PFSK-1 (cell line): ENCODE results near the gene YBX2.

Source experiments
- FOXP2 ChIP-seq: optimal IDR thresholded peaks from 2 replicates; pipeline ENCODE3; 2011; ENCODE audit warnings: borderline replicate concordance, control low read depth, inconsistent platforms; ENCODE audit not compliant: insufficient read depth; ENCODE audit errors: extremely low read length, extremely low read depth
- POLR2AphosphoS5 ChIP-seq: IDR thresholded peaks from 2 replicates; pipeline ENCODE4 v1.6.1; 2012; ENCODE audit warnings: low read depth, mild to moderate bottlenecking, control low read depth, low read length, moderate library complexity
- SIN3A ChIP-seq: IDR thresholded peaks from 2 replicates; pipeline ENCODE4 v1.6.1; 2012; ENCODE audit warnings: mild to moderate bottlenecking, low read length, moderate library complexity, borderline replicate concordance; ENCODE audit not compliant: insufficient read depth
- TAF1 ChIP-seq: IDR thresholded peaks from 2 replicates; pipeline ENCODE4 v1.6.1; 2012; ENCODE audit warnings: low read length, control low read depth, borderline replicate concordance; ENCODE audit not compliant: insufficient read depth
- TF ChIP-seq, protein P1 (sequence below), 2 experiments: IDR thresholded peaks; 2 replicates each; pipeline versions ENCODE4 v1.6.1 to v1.8.0; 2011 to 2012; ENCODE audit warnings: low read depth in 2 of 2, low read length in 2 of 2, control low read depth in 1 of 2, inconsistent platforms in 1 of 2, mild to moderate bottlenecking in 1 of 2, moderate library complexity in 1 of 2; ENCODE audit not compliant: insufficient read depth in 1 of 2

YBX2 gene

GRCh38 chr17:7249214-7249613, 45.2 kb downstream of the YBX2 start:
- TF ChIP-seq TAF1: no peak
- TF ChIP-seq SIN3A: no peak
- no peak for TF ChIP-seq POLR2AphosphoS5
- no peak for TF ChIP-seq FOXP2
- TF ChIP-seq, protein P1, sequence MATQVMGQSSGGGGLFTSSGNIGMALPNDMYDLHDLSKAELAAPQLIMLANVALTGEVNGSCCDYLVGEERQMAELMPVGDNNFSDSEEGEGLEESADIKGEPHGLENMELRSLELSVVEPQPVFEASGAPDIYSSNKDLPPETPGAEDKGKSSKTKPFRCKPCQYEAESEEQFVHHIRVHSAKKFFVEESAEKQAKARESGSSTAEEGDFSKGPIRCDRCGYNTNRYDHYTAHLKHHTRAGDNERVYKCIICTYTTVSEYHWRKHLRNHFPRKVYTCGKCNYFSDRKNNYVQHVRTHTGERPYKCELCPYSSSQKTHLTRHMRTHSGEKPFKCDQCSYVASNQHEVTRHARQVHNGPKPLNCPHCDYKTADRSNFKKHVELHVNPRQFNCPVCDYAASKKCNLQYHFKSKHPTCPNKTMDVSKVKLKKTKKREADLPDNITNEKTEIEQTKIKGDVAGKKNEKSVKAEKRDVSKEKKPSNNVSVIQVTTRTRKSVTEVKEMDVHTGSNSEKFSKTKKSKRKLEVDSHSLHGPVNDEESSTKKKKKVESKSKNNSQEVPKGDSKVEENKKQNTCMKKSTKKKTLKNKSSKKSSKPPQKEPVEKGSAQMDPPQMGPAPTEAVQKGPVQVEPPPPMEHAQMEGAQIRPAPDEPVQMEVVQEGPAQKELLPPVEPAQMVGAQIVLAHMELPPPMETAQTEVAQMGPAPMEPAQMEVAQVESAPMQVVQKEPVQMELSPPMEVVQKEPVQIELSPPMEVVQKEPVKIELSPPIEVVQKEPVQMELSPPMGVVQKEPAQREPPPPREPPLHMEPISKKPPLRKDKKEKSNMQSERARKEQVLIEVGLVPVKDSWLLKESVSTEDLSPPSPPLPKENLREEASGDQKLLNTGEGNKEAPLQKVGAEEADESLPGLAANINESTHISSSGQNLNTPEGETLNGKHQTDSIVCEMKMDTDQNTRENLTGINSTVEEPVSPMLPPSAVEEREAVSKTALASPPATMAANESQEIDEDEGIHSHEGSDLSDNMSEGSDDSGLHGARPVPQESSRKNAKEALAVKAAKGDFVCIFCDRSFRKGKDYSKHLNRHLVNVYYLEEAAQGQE (IDR thresholded peaks at IDR 0.05; ENCODE audit: insufficient read depth in 1 of 2, low read depth in 2 of 2, low read length in 2 of 2): no peak

- TF ChIP-seq SIN3A (no peak), FOXP2 (no peak), TAF1 (no peak), POLR2AphosphoS5 (no peak)
- TF ChIP-seq, protein P1 (IDR thresholded peaks at IDR 0.05; ENCODE audit: insufficient read depth in 1 of 2, low read depth in 2 of 2, low read length in 2 of 2): no peak
These were observed 45.6 kb downstream of the YBX2 start for GRCh38 chr17:7248796-7249195.

DNA sequence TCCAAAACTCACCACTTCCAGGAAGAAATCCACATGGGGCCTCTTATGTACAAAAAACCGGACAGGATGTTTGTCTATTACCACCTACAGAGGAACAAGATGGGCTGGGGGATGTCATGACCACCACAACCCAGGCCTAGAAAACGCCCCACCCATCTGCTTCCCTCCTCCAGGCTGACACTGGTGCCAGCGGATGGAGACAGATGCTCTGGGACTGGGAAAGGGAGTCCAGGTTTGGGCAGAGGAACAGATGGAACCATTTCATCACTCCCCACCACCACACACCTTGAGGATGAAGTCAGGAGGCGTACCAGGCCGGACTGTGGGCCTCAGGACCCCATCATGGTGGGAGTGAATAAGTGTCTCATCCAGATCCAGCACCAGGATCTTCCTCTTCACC, 47.7 kb downstream of the YBX2 start:
- TF ChIP-seq, protein P1 (IDR thresholded peaks at IDR 0.05; ENCODE audit: insufficient read depth in 1 of 2, low read depth in 2 of 2, low read length in 2 of 2): no peak
- TF ChIP-seq FOXP2 (no peak), TAF1 (no peak), SIN3A (no peak)

- TF ChIP-seq POLR2AphosphoS5 (no peak), TAF1 (no peak), SIN3A (no peak), FOXP2 (no peak)
- TF ChIP-seq, protein P1 (IDR thresholded peaks at IDR 0.05; ENCODE audit: insufficient read depth in 1 of 2, low read depth in 2 of 2, low read length in 2 of 2): no peak
These were observed 51.0 kb downstream of the YBX2 start for GRCh38 chr17:7243453-7243729.

DNA sequence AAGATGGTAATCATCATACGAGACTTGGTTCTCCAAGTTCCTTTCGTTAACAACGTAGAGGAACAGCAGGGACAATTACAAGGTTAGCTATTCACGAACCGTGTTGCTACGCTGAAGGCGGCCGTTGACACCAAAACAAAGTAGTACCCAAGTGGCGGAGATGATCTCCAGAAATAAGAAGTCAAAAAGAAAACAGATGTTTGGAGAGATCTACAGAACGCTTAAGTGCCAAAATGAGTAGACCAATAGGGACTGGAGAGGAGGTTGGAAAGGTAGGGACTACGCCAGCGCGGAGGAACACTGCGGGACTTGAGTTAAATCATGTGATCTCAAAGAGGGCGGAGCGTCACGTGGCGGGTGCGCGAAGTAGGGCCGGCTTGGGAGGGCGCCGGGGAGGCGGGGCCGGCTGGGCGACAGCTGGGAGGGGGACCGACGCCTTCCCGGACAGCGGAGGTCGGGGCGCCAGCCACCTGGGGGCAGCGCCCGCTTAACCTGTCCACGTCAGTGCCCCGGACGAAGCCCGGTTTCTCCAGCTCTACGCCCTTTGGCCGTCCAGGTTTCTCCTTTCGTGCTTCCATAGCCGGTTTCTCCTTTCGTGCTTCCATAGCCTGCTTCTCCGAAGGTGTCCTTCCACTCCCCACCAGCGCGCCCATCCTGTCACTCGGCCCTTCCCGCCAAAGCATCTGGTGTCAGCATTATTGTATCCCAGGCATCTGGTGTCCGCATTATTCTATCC, 51.6 kb downstream of the YBX2 start:
- TF ChIP-seq SIN3A (peak; percentile 99; the same call in 1 of the 2 replicates), POLR2AphosphoS5 (peak; percentile 95), FOXP2 (peak; percentile 45), TAF1 (peak; percentile 77; the same call in 1 of the 2 replicates)
- TF ChIP-seq, protein P1 (IDR thresholded peaks at IDR 0.05; ENCODE audit: insufficient read depth in 1 of 2, low read depth in 2 of 2, low read length in 2 of 2): no peak
